K562 (cell line): ENCODE measurements around the gene GLDC. TPM values are rescaled to one million over a fixed set of nuclear protein-coding genes. Genes with fewer than 3 reads are reported as not detected.
A peak's percentile ranks its signal among the peaks of the same experiment; 100 is the strongest.

Experiments
- ATAC-seq: fragments of 200-7000 bp; cut with Tn5 transposase; 3 replicates; pipeline ENCODE4 v1.9.1; 2020; ENCODE audit warnings: moderate library complexity
- BruUV-seq: library from RNA; stranded (reverse); fragments of 400-500 nt; replicated peaks from 2 replicates; lab custom pipeline; 2021; lab: Mats Ljungman, UMichigan
- CTCF ChIA-PET: fragments of 300-600 bp; formaldehyde crosslinking; extraction: SDS; loops from one replicate; lab custom pipeline; 2021; ENCODE audit warnings: low intra/inter-chr PET ratio; lab: Yijun Ruan, JAX
- POLR2A ChIA-PET: fragments of 300-600, 350-650 bp; sonication (Branson Sonifier 250); formaldehyde crosslinking; extraction: SDS; loops from one replicate; lab custom pipeline; 2021; ENCODE audit warnings: antibody characterized with exemption, inconsistent platforms; lab: Yijun Ruan, JAX
- DNase-seq, 4 experiments: peaks; one replicate each; pipeline versions ENCODE4 v3.0.0 to v3.0.0-alpha.2; 2011 to 2018; ENCODE audit warnings: low spot score in 3 of 4, mixed read lengths in 3 of 4; ENCODE audit errors: extremely low read depth in 1 of 4
- FAIRE-seq: peaks from 2 replicates; lab custom pipeline; 2011; peaks lifted over from hg19 to GRCh38; lab: Jason Lieb, UNC
- H2AFZ ChIP-seq: 2 replicates; pipeline ENCODE4 v1.6.0; 2011; ENCODE audit warnings: low read depth, low read length, control low read depth, inconsistent platforms
- H3K27ac ChIP-seq: fragments of 200-600 bp; 3 replicates; pipeline ENCODE4 v1.8.0; 2011; ENCODE audit warnings: low read depth, mild to moderate bottlenecking, control low read depth, inconsistent platforms, low read length, moderate library complexity, mixed read lengths; ENCODE audit errors: extremely low read depth
- H3K27me3 ChIP-seq, 2 experiments: fragments of 300-600 bp in 1 of 2; 2 replicates in 1 of 2; 3 replicates in 1 of 2; pipeline versions ENCODE4 v1.6.0 to v1.8.0; 2011; ENCODE audit warnings: inconsistent platforms in 2 of 2, low read length in 2 of 2, mild to moderate bottlenecking in 1 of 2, mixed read lengths in 1 of 2, moderate library complexity in 1 of 2; ENCODE audit not compliant: control insufficient read depth in 2 of 2, insufficient read depth in 2 of 2
- H3K36me3 ChIP-seq: fragments of 300-600 bp; 3 replicates; pipeline ENCODE4 v1.8.0; 2011; ENCODE audit warnings: mild to moderate bottlenecking, low read length, inconsistent platforms; ENCODE audit not compliant: control insufficient read depth, insufficient read depth
- H3K4me1 ChIP-seq, 2 experiments: fragments of 200-600 bp in 1 of 2; replicated peaks in 1 of 2; 2 replicates in 1 of 2; 3 replicates in 1 of 2; pipeline versions ENCODE4 v1.5.1 to v1.8.0; 2011; ENCODE audit warnings: inconsistent platforms in 2 of 2, low read length in 2 of 2, mild to moderate bottlenecking in 1 of 2, mixed read lengths in 1 of 2, moderate library complexity in 1 of 2; ENCODE audit not compliant: control insufficient read depth in 2 of 2, insufficient read depth in 2 of 2
- H3K4me2 ChIP-seq: 2 replicates; pipeline ENCODE4 v1.6.1; 2011; ENCODE audit warnings: low read length, control low read depth, inconsistent platforms, mixed read lengths; ENCODE audit not compliant: insufficient read depth
- H3K4me3 ChIP-seq: fragments of 200-600 bp; sonication (generic), shearing (Covaris generic); 2 replicates; pipeline ENCODE4 v1.5.1; 2016; ENCODE audit warnings: control low read depth, inconsistent platforms
- H3K79me2 ChIP-seq: fragments of 200-600 bp; 3 replicates; pipeline ENCODE4 v1.8.0; 2011; ENCODE audit warnings: low read length, inconsistent platforms; ENCODE audit not compliant: control insufficient read depth, insufficient read depth
- H3K9ac ChIP-seq, 2 experiments: 2 replicates each; pipeline versions ENCODE4 v1.6.0 to v1.6.1; 2011; ENCODE audit warnings: low read depth in 2 of 2, low read length in 2 of 2, control low read depth in 1 of 2, inconsistent platforms in 1 of 2, mild to moderate bottlenecking in 1 of 2, mixed read lengths in 1 of 2; ENCODE audit not compliant: insufficient read depth in 1 of 2
- H3K9me1 ChIP-seq: one replicate; pipeline ENCODE4 v1.6.0; 2011; ENCODE audit warnings: inconsistent platforms, mild to moderate bottlenecking, low read length, moderate library complexity; ENCODE audit not compliant: control insufficient read depth, insufficient read depth
- H3K9me3 ChIP-seq: replicated peaks from 2 replicates; pipeline ENCODE4 v1.5.1; 2011; ENCODE audit warnings: low read depth, low read length, inconsistent platforms; ENCODE audit not compliant: control insufficient read depth, insufficient read depth
- H4K20me1 ChIP-seq: replicated peaks from 2 replicates; pipeline ENCODE4 v1.6.1; 2011; ENCODE audit warnings: low read length, inconsistent platforms, mixed read lengths; ENCODE audit not compliant: control insufficient read depth, insufficient read depth
- ATF2 ChIP-seq: sonication (generic); formaldehyde crosslinking; IDR thresholded peaks from 2 replicates; pipeline ENCODE4 v1.8.1; 2022; ENCODE audit warnings: missing genetic modification reagents
- CCAR2 ChIP-seq: fragments of 200-400 bp; formaldehyde crosslinking; IDR thresholded peaks from 2 replicates; pipeline ENCODE4 v1.6.1; 2017; ENCODE audit warnings: mild to moderate bottlenecking, low read depth, low read length
- CTCF ChIP-seq, 3 experiments: IDR thresholded peaks in 2 of 3; conservative IDR thresholded peaks in 1 of 3; 2 replicates each; pipeline ENCODE4 v1.5.1; 2011 to 2012; ENCODE audit warnings: low read length in 3 of 3, mild to moderate bottlenecking in 3 of 3, control low read depth in 2 of 3, improper control_type of control experiment in 1 of 3, inconsistent platforms in 1 of 3, low read depth in 1 of 3, mixed read lengths in 1 of 3, moderate library complexity in 1 of 3; ENCODE audit not compliant: insufficient read depth in 2 of 3
- HEY1 ChIP-seq: fragments of 250-450 bp; sonication (Bioruptor Pico); IDR thresholded peaks from 2 replicates; pipeline ENCODE4 v1.5.0; 2020; ENCODE audit warnings: mild to moderate bottlenecking, moderate library complexity, borderline replicate concordance
- ZNF134 ChIP-seq: fragments of 250-450 bp; sonication (Bioruptor Pico); conservative IDR thresholded peaks from 2 replicates; pipeline ENCODE4 v1.4.0; 2020
- ZNF384 ChIP-seq: IDR thresholded peaks from 2 replicates; pipeline ENCODE4 v1.6.1; 2012; ENCODE audit warnings: low read depth, low read length, improper control_type of control experiment
- WGBS: fragments of 100-300 bp; shearing (Covaris generic); methylation state at CpG from one replicate; pipeline ENCODE4 v1.1.6; 2016; ENCODE audit warnings: low coverage, mixed read lengths; ENCODE audit not compliant: insufficient coverage; ENCODE audit errors: missing lambda C conversion rate; 5-methylcytosine and 5-hydroxymethylcytosine counted together
- in situ Hi-C: fragments of 300-500 bp; cut with MboI; formaldehyde crosslinking; loops from 4 replicates; pipeline ENCODE4 v1.15.0; 2018; ENCODE audit warnings: inconsistent platforms, mixed read lengths
- intact Hi-C: fragments of 100-400 bp; cut with micrococcal nuclease; formaldehyde crosslinking; loops from 2 replicates; pipeline ENCODE4 v1.14.2; 2022
- polyA plus RNA-seq, 8 experiments: library from polyadenylated mRNA; depleted of rRNA in 4 of 8; stranded (reverse) in 5 of 8; unstranded in 3 of 8; fragments of >200 nt; fragmentation: Nextera tagmentation in 2 of 8; fragmentation: Illumina TruSeq in 1 of 8; extraction: Ambion mirVana in 2 of 8; extraction: Trizol in 1 of 8; gene quantifications; 2 replicates each; pipeline versions ENCODE4 v1.2.1 to v1.2.3, GENCODE V29; 2011 to 2014; ENCODE audit warnings: inconsistent platforms in 1 of 8, missing spikeins in 1 of 8
- total RNA-seq, 7 experiments: library from RNA; depleted of rRNA in 6 of 7; stranded (reverse); fragments of >200 nt in 6 of 7; fragmentation: Illumina TruSeq in 2 of 7; extraction: Trizol in 2 of 7; gene quantifications; 2 replicates each; pipeline versions ENCODE4 v1.2.1 to v1.2.3, GENCODE V29; 2011 to 2021; ENCODE audit warnings: low replicate concordance in 1 of 7

The GLDC gene
- total and polyA plus RNA-seq, 9 of the 15 experiments (the other 6 are each of a cell fraction or from before 2014, with no cell fraction given), result 0.03 to 0.27 (median 0.08) TPM; not detected in 6

GRCh38 chr9:6488395-6488794, 157.1 kb downstream of the GLDC start:
- intact Hi-C loops, result no loop called here
- Histone ChIP-seq H3K9ac (no peak overlapping the region), H3K9me3 (no peaks in the 10 kb centered on the region), H3K79me2 (no peaks in the 10 kb centered on the region), H3K27ac (no peak overlapping the region), H3K9me1 (no peaks in the 10 kb centered on the region), H3K27me3 (no peaks in the 10 kb centered on the region), H2AFZ (no peak overlapping the region), H3K36me3 (peaks cover 35% of the 10 kb centered on the region; the same call in 1 of the 3 replicates), H4K20me1 (no peaks in the 10 kb centered on the region), H3K4me2 (no peak overlapping the region), H3K4me3 (no peak overlapping the region), H3K4me1 (no peaks in the 10 kb centered on the region)
- ChIA-PET CTCF (no interaction called here), POLR2A (interaction anchor here (1.1 kb wide), 1 partner anchor 28 kb away, joined by 3 read pairs; no protein-coding TSS in a partner anchor)
- FAIRE-seq (no peak), ATAC-seq (no peak), DNase-seq (no peak)
- 82% methylated on average over 4 of the region's 7 CpGs for WGBS
- in situ Hi-C loops, result no loop called here
- TF ChIP-seq ATF2 (no peak), CCAR2 (no peak), ZNF384 (peak; percentile 66), HEY1 (no peak), ZNF134 (no peak), CTCF (IDR thresholded peaks at IDR 0.05 in 2 of 3, conservative IDR thresholded peaks at IDR 0.05 in 1 of 3; ENCODE audit: insufficient read depth in 2 of 3, low read depth in 1 of 3, low read length in 3 of 3) (0 out of 6 replicates have a peak, but pooled peaks of 1 of the 3 experiments have one; percentile 2)
- BruUV-seq, result no TSS peak
